ENCODE results near the gene PEAK1.
"Not testable (repeated sequence)": the region's sequence is repeated elsewhere in the genome, so short reads cannot be mapped to it uniquely, and the experiment has no call there.

Gene PEAK1

DNA sequence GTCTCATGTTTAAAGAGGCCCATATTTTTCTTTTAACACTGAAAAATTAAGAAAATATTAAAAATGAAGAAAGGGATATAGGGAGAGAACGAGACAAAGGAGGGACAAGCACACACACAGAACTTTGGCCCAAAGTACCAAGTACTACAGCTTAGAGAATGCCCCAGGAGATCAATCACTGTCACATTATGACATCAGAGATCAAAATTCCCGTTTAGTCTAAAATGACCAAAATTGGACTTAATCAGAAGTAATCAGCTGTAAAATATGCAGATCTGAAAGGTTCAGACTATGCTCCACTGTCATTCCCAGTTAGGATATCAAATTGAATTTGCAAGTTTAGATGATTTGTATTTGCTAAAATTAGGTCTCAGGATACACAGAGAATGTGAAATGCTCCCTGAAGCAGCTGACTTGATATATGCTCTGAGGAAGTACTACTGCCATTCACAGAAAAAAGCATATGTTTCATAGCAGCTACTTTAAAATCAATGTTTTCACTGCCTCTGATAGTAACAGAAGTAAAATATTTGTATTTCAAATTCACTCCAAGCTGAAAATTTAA lies 123.0 kb downstream of the PEAK1 start:
- DNase-seq (ENCODE audit: low spot score): no peak

DNA sequence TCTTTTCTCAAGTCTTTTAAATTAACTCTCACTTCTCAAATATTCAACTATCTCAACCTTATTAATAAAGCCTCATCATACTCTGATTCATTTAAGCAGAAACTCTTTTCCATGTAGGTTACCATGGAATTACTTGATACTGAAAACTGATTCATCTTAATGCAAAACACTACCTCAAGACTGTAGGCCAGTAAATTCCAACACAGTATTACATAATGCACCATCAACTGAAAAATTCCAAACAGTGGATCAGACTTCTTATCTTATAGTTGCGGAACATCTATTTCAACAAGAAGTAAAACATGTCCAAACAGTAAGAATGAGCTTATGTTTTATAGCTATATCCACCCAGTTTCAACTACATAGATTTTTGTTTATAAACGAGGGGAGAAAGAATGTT lies 124.5 kb downstream of the PEAK1 start:
- DNase-seq (ENCODE audit: low spot score): no peak

GRCh38 chr15:77292969-77293558 lies 126.8 kb downstream of the PEAK1 start:
- DNase-seq (ENCODE audit: low spot score): no peak

- no peak for DNase-seq (ENCODE audit: low spot score)
These were observed 128.8 kb downstream of the PEAK1 start for GRCh38 chr15:77291107-77291506.

DNA sequence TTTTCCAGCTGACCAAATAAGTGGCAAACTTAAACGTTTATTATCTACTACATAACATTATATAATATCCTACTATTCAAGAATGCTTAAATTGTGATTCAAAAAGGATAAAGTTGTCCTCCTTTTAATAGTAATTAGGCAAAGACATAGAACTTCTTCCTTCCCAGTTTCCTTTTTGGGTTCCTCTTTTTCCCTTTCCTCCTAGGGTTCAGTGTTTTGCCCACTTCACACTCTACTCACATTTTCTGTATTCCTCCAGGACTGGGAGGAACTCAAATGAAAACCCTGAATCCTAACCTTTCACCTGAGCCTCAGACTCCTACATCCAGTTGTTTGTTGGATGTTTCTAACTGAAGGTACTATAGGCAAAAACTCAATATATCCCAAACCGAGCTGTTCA lies 132.5 kb downstream of the PEAK1 start:
- DNase-seq (ENCODE audit: low spot score): no peak

- DNase-seq (ENCODE audit: low spot score): no peak
These were observed 134.6 kb downstream of the PEAK1 start for GRCh38 chr15:77285057-77285997.

DNA sequence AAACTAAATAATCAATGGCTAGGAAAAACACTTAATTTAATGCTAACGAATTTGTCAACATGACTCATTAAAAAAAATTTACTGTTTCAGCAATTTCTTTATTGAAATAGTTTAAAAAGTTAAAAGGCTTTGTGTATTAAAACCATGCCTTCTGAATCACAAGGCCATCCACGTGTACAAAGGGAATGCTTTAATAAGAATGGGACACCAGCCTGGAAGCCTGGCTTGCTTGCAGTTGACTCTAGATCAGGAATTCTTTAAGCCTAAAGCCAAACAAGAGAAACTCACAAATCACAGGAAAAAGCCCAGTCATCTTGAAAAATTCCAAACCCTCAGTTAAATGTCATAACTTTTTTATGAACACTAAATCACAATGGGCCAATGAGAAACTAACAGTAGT lies 137.6 kb downstream of the PEAK1 start:
- no peak for DNase-seq (ENCODE audit: low spot score)

DNA sequence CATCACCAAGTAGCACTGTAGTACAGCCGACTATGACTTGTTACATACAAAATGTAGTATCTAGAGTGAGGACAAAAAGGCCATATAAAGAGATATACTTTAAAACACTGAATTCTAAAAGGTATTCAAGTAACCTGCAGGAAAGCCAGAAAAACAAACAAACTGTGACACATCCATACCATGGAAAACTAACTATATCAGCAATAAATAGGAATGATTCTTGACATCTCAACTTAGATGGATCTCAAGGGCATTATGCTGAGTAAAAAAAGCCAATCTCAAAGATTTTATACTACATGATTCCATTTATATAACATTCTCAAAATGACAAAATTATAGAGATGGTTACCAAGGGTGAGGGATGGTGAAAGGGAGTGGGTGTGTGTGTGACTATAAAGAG lies 143.0 kb downstream of the PEAK1 start:
- DNase-seq (ENCODE audit: low spot score): no peak

- no peak for DNase-seq (ENCODE audit: low spot score)
These were observed 143.8 kb downstream of the PEAK1 start for GRCh38 chr15:77276096-77276495.

- DNase-seq (ENCODE audit: low spot score): not testable (repeated sequence)
These were observed 146.8 kb downstream of the PEAK1 start for GRCh38 chr15:77273136-77273535.

DNA sequence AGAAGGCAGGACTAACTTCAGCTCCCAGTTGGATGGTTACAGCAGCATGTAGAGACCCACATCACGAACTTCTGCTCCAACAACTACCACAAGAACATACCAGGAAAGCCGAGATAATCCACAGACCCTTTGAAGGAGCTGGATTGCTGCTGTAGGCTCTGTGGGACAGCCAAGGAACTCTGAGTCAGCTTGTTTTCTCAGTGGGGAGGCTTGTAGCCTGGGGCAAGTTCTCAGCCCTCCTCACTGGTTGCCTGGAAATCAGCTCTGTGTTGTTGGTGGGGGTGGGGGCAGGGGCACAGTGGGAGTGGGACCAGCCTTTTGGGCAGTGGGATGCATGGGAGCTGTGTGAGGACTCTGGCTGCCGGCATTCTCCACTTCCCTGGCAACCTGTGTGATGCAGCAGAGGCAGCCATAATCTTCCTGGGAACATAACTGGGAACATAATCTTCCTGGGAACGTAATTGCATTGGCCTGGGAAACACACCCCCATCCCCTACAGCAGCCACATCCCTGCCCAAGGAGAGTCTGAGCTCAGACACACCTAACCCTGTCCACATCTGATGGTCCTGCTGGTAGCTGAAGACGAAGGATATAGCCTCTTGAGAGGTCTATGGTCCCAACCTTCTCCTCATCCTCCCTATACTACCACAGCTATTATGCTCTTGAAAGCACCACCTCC lies 153.1 kb downstream of the PEAK1 start:
- no peak for DNase-seq (ENCODE audit: low spot score)

DNA sequence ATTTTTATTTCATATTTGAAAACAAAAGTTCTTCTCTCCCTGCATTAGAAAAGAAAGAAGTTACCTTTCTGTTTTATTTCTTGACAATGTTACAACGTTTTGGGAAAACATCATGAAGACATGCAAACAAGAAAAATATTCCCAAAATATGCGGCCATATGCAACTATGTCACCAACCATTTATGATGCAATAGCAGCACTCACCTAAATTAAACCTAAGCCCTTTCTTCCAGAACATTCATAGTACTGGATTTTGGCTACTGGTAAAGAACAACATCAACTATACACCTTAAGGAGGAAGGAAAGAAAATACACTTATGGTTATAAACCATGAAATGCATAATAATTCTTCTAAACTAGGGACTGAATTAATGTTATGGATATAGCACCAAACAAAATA lies 164.5 kb downstream of the PEAK1 start:
- no peak for DNase-seq (ENCODE audit: low spot score)

DNA sequence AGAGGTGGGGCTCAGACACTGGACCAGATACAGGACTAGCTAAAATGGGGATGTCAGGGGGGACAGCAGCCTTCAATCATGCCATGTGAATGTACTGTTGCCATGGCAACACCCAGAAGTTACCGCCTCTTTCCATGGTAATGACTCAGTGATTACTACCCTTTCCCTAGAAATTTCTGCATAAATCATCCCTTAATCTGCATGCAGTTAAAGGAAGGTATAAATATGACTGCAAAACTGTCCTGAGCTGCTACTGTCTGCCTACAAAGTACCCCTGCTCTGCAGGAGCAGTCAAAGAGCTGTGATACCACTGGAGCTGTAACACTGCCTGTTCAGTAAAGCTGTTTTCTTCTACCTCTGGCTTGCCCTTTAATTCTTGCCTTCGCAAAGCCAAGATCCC lies 168.2 kb downstream of the PEAK1 start:
- peak; percentile 23 for DNase-seq (ENCODE audit: low spot score)

DNA sequence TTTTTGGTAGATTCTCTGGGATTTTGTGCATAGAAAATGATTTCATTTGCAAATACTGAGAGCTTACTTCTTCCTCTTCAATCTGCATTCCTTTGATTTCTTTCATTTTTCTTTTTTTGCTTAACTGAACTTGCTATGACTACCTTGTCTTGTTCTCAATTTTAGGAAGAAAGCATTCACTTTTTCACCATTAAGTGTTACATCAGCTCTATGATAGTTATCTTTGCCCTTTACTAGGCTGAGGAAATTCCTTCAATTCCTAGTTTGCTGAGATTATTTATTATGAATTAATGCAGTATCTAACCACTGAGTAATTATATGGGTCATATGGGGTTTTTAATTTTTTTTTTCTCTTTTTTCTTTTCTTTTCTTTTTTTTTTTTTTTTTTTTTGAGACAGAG lies 172.8 kb downstream of the PEAK1 start:
- no peak for DNase-seq (ENCODE audit: low spot score)

- no peak for DNase-seq (ENCODE audit: low spot score)
These were observed 176.0 kb downstream of the PEAK1 start for GRCh38 chr15:77243716-77244401.

DNA sequence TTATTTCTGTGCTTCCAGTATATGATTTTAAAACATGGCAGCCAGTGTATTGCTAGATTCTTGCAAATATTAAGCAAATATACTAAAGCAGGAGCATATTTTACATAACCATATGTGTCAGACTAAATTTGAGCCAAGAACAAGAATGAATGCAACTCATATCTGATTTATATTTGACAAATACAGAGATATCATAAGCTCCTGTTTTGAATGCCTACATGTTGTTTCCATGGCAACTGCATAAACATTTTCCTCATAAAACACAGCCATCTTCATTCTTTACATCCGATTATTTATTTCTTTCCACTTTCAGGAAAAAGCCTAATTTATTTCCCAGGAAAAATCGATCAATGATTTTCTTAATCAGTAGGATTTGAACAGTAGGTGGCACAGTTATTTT lies 176.8 kb downstream of the PEAK1 start:
- DNase-seq (ENCODE audit: low spot score): no peak

- DNase-seq (ENCODE audit: low spot score): no peak
These were observed 179.9 kb downstream of the PEAK1 start for GRCh38 chr15:77239882-77240608.

GRCh38 chr15:77235566-77235965 lies 184.3 kb downstream of the PEAK1 start:
- DNase-seq (ENCODE audit: low spot score): no peak

DNA sequence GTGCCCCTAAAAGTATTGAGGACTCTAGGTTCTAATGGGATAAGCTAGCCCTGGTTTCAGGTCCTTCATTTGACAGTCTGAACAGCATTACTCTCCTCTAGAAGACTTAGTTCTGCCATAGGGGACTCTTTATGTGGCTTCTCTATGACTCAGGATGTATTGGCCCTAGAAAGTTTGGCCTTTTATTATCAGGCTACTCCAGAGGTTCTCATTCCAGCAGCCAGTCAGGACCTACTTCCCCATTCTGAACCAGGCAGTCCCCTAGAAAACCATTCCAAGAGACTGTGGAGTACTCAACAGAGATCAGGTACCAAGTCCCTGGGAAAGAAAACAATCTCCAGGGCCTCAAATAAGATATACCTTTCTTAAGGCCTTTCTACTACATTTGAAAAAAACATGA lies 191.1 kb downstream of the PEAK1 start:
- DNase-seq (ENCODE audit: low spot score): no peak

GRCh38 chr15:77226652-77227051 lies 193.3 kb downstream of the PEAK1 start:
- DNase-seq (ENCODE audit: low spot score): no peak

DNA sequence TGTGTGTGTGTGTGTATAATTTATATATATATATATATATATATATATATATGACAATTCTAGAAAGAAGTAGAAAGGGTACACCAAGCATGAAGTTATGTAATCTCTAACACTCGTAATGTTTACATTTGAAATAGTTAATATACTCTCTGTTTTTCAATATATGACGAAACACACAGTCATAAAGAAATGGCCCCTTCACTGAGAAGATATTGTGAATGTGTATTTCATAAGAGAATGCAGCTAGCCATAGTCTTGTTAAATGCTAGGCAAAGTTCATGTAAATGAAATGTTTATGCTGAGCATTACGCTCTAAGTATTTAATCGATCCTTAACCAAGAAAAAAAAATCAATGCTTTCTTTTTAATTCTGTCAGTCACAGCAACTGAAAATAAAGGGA lies 194.3 kb downstream of the PEAK1 start:
- DNase-seq (ENCODE audit: low spot score): no peak

Measured in putamen (tissue), 1 donor.